Measurements from ENCODE around the gene NDEL1.
A peak's percentile ranks its signal among the peaks of the same experiment; 100 is the strongest.

Gene NDEL1

DNA sequence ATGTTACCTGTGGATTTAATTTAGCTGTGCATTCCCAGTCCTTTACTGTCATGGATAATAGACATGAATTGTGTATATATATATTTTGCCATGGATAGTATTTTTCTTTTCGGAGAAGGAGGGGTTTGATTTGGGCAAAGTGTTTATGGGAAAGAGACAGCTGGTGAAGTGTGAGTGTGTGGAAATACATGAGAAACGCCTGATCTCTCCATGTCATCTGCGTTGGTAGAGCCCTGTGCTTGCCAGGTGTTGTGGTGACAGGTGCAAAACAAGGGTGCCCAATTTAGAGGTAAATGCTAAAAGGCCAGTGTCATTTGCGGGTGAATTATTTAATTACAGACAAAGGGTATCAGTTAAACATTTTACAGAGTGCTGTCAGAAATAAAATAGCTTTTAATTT is 23.4 kb downstream of the NDEL1 start:
- no peak for DNase-seq (ENCODE audit: low spot score)

DNA sequence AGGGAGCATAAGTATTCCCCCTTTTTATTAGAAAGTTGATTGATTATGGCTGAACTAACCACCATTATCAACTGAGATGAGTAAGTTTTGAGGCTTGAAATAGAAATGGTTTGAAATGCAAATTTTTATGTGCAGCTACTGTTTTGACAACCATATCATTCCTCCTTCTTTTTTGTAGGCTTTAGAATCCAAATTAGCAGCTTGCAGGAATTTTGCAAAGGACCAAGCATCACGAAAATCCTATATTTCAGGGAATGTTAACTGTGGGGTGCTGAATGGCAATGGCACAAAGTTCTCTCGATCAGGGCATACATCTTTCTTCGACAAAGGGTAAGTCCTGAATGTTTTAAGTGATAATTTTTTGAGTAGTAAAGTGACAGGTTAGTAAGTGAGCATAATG is 24.1 kb downstream of the NDEL1 start:
- no peak for DNase-seq (ENCODE audit: low spot score)

DNA sequence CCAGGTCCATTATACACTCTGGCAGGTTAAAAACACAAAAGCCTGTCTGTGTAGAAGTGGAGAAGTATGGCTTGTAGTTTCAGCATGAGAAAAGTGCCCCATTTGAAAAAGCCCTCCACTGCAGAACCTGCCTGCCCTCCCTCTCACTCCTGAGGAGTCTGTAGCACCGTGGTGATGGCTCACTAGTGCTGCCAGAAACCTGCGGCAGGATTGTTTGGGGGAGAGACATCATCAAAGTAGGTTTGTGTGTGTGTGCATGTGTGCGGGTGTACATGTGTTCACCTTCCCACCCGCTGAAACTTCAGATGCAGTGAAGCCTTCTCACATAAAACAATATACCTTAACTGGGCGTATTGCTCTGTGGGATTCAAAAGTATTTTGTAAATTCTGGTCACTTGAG is 26.9 kb downstream of the NDEL1 start:
- no peak for DNase-seq (ENCODE audit: low spot score)

DNA sequence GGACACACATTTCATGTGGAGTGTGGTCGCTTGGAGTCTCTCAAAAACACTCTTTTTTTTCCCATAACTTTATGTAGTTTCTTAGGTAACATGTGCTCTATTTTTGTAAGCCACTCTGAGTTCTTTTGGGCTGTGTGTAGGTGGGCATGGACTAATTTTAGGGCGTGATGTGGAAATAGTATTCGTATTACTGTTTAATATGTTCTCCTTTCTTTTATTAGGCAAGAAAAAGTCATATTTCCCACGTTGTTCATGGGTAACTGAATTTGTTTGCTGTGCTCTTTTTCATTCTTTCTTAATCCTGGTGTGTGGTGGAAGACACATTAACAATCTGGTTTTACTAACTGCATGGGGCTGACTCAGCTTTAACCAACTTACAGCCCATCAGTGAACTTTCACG is 27.4 kb downstream of the NDEL1 start:
- peak; percentile 62 for DNase-seq (ENCODE audit: low spot score)

DNA sequence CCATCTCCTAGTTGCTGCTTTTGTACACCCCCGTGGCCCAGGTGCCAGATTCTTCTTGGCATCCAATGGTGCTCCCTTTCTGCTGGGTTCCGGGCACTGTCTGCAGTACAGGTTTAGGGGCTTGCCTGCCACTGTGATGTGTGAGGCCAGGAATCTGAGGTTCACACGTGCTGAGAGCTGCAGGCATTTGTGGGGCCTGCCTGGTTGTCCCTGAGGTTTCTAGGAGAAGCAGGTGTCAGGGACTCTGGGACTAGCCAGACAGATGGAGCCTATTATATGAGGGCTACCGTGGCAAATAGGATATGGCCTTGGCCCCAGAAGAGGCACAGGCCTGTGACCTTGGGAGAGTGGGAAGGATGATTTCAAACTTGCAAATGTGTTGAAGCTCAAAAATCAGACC is 29.3 kb downstream of the NDEL1 start:
- DNase-seq (ENCODE audit: low spot score) = no peak

DNA sequence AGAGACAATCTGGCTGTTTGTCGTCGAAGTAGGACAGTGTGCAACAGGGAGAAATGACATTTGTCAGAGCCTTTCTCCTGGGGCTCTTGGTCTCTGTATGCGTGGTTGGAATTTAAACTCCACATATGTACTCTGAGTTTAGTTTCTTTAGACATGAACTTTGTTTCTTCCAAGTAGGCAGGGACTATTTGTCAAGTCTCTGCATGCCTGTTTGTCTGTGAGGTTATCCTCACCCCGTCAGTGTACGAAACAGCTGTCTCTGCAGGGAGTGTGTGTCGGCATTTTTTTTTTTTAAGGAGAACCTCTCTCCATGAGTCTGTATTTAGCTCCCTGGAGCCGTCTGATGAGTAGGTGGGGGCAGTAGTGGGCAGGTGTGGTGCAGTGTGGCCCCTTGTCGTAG is 29.7 kb downstream of the NDEL1 start:
- no peak for DNase-seq (ENCODE audit: low spot score)

- no peak for DNase-seq (ENCODE audit: low spot score)
Observed at GRCh38 chr17:8465759-8466158, 30.1 kb downstream of the NDEL1 start.

DNA sequence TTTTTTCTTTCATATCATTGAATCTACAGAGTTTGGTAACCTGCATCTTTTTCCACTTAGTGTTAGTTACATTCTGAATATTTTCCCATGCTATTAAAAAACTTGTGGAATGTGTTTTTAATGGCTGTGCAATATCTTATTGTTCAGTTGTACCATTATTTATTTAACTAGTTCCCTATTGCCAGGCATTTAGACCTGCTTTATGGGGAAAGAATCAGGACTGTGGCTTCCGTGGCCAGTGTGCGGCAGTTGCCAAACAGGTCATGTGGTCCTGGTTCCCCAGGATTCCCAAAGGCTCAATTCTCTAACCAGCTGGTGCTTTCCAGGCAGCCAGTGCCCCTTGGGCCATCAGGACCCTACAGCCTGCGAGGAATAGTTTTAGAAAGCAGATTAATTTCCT is 30.8 kb downstream of the NDEL1 start:
- peak; percentile 66 for DNase-seq (ENCODE audit: low spot score)

- no peak for DNase-seq (ENCODE audit: low spot score)
Observed at GRCh38 chr17:8466873-8467272, 31.2 kb downstream of the NDEL1 start.

- no peak for DNase-seq (ENCODE audit: low spot score)
Observed at GRCh38 chr17:8467527-8467926, 31.8 kb downstream of the NDEL1 start.

DNA sequence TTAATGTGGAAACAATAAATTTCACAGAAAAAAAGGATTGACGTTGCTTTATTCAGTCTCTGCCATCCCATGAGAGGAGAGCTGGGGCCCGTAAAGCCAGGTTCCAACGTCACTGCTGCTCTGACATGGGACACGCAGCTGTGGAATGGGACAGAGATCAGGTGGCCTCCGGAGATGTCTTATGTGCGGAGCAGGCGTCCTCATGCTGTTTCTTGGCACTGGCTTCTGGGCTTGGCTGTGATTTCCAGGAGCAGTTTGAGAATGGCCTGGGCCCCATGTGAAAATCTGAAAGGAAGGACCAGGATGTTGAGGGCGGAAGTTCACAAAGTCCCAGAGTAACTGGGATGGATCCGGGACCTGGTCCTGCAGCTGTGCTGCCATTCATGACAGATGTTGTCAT is 32.4 kb downstream of the NDEL1 start:
- DNase-seq (ENCODE audit: low spot score) = no peak

DNA sequence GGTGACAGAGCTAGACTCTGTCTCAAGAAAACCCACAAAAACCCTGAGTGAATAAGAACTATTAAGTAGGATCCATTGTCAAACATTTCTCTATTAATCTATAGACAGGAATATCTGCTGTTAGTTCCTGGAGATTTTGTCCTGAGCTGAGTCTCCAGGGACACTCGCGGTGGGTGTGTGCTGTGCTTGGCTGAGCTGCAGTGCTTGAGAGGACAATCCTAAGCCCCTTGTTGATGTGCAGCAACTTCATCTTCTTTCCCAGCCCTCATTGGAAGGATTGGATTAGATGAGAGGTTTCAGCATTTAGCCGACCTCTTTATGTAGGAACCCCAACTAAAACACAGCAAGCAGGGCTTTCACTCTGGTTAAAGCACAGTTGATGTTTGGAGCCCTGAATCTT is 33.3 kb downstream of the NDEL1 start:
- DNase-seq (ENCODE audit: low spot score) = no peak

- DNase-seq (ENCODE audit: low spot score) = no peak
Observed at GRCh38 chr17:8469964-8470363, 34.3 kb downstream of the NDEL1 start.

DNA sequence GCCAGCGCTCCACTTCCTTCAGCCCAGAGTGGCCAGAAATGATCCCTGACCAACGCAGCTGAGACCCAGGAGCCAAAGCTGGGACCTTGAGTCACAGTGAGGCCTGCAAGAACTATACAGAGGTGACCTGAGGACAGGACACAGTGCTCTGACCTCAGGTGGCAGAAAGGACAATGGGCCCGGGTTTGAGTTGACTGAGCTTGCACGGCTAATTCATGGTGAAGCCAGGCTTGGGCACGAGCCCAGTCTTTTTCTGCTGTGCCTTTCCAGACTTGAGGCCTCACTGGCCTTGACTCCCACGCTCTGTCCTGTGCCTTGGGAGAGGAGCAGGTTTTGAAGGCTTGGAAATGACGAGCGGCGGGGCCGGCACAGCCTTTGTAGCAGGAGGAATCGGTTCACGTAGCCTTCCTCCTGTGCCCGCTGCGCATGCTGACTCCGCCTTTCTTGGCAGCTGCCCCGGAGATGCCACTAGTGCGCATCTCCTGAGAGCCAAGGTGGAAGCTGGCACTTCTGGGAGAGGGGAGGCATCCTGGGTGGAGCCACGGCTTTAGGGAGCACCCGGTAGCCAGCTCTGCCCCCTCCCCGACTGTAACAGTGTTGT is 34.9 kb downstream of the NDEL1 start:
- no peak for DNase-seq (ENCODE audit: low spot score)

- no peak for DNase-seq (ENCODE audit: low spot score)
Observed at GRCh38 chr17:8472663-8473062, 37.0 kb downstream of the NDEL1 start.

GRCh38 chr17:8473451-8474192 is 37.9 kb downstream of the NDEL1 start:
- no peak for DNase-seq (ENCODE audit: low spot score)

DNA sequence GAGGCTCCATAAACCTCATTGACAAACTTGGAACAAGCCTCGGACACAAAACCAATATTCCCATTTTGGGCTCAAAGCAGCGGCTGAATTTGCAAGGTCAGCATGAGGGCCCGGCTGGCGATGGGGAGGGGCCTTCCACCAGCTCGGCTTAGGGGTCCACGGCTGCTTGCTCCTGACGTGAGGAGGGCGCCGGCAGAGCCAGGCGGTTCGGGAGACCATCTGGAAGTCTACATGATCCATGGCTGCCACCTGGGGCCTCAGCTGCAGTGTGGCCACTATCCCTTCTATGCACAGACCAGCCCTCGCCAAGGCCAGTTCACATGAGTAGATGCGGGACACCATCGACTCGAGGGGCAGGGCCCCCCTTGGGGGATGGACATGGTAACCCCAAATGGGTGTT is 39.1 kb downstream of the NDEL1 start:
- no peak for DNase-seq (ENCODE audit: low spot score)

- no peak for DNase-seq (ENCODE audit: low spot score)
Observed at GRCh38 chr17:8475227-8475626, 39.5 kb downstream of the NDEL1 start.

DNA sequence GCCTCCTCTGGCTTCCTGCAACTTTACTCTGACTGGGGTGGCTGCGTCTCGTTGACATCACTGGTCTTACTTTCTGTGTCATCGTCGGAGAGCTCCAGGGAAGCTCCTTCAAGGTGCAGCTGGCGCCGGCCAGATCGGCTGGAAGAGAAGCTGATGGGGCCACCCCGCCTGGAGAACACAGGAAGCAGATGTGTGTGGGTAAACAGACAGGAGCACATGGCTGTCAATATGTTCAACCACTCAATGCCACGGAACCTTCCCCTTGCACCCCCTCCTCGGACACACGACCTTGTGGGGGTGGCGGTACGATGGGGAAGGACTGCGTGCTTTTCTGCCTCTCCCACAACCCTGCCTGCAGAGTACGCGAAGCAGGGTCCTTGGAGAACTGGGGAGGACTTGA is 40.1 kb downstream of the NDEL1 start:
- no peak for DNase-seq (ENCODE audit: low spot score)

DNA sequence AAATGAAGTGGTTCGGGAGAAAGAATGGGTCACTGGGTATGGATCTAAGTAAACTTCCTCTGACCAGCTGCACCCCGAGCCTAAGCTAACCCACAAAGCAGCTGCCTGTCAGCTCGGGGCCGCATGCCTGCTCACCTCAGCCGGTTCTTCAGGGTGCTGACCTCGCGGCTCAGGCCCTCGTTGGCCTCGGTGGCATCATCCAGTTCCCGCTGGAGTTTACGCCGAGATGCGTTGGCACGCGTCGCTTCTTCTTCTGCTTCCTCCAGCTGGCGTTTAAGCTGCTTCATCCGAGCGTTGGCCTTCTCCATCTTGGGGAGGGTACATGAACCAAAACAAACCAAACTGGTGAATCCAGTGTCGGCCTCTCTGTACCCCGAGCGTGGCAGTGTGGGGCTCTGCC is 41.1 kb downstream of the NDEL1 start:
- DNase-seq (ENCODE audit: low spot score) = no peak

GRCh38 chr17:8477171-8477570 is 41.5 kb downstream of the NDEL1 start:
- DNase-seq (ENCODE audit: low spot score) = no peak

DNA sequence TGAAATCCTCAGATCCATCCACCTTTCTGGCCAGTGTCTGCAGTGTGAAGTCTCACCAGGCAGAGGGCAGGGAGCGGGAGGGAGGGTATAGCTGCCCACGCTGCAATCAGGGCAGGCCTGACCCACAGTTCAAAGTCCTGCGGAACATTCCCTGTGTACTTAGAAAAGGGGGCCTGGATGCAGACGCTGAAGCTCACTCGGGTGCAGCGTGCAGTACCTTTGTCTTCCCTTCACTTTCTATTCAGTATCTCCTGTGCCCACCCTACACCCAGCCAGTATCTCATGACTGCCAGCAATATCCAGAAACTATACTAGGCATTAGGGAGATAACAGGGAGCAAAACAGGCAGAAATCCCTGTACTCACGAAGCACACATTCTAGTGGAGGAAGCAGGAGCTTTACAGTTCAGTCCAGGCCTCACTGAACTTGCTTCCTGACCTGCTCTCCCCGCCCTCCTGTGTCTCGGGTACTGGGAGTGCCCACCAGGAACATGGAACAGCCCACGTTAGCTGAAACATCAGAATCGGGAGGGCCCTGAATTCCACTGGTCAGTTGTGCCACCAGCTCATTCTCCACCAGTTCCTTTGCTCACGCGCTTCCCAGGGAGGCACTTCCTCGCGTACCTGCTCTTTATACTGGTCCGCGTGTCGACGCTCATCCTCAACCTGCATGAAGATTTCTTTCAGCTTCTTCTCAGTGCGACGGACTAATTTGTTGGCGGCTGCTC is 42.2 kb downstream of the NDEL1 start:
- DNase-seq (ENCODE audit: low spot score) = no peak

GRCh38 chr17:8479431-8479947 is 43.8 kb downstream of the NDEL1 start:
- peak; percentile 93 for DNase-seq (ENCODE audit: low spot score)
